GM12891 (cell line): ENCODE measurements around the gene UGCG.
A peak's percentile ranks its signal among the peaks of the same experiment; 100 is the strongest.

Source experiments
- DNase-seq: peaks from one replicate; pipeline ENCODE4 v3.0.0; 2011; ENCODE audit warnings: low spot score; ENCODE audit not compliant: insufficient read length
- FAIRE-seq: peaks from 2 replicates; lab custom pipeline; 2011; peaks lifted over from hg19 to GRCh38; lab: Jason Lieb, UNC
- PAX5 ChIP-seq: IDR thresholded peaks from 2 replicates; pipeline ENCODE4 v1.6.1; 2011; ENCODE audit warnings: low read length, moderate library complexity, mild to moderate bottlenecking; ENCODE audit not compliant: insufficient read depth, severe bottlenecking
- POLR2A ChIP-seq: IDR thresholded peaks from 2 replicates; pipeline ENCODE4 v1.6.1; 2011; ENCODE audit warnings: low read depth, low read length, control low read depth
- POLR2AphosphoS5 ChIP-seq: IDR thresholded peaks from 2 replicates; pipeline ENCODE4 v1.6.1; 2011; ENCODE audit warnings: low read depth, low read length, control low read depth
- POU2F2 ChIP-seq: IDR thresholded peaks from 2 replicates; pipeline ENCODE4 v1.6.1; 2011; ENCODE audit warnings: low read depth, mild to moderate bottlenecking, control low read depth, low read length, moderate library complexity
- SPI1 ChIP-seq: IDR thresholded peaks from 2 replicates; pipeline ENCODE4 v1.6.1; 2011; ENCODE audit warnings: low read depth, low read length, control low read depth
- TAF1 ChIP-seq: IDR thresholded peaks from 2 replicates; pipeline ENCODE4 v1.6.1; 2011; ENCODE audit warnings: low read depth, low read length, control low read depth

The UGCG gene

DNA sequence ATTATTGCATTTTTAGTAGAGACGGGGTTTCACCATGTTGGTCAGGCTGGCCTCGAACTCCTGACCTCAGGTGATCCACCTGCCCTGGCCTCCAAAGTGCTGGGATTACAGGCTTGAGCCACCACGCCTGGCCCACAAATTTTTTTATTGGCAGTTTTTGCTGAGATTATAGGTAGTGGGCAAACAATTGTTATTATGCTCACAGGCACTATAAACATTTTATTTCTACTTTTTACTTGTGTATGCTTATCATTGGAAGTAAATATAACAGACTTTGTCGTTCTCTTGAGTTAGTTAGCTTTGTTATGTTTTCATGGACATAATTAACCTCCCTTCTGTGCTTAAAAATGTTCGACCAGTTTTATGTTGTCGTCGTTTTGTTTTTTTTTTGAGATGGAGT is 23.9 kb downstream of the UGCG start:
- no peak for FAIRE-seq
- no peak for TF ChIP-seq TAF1
- no peak for TF ChIP-seq PAX5
- no peak for TF ChIP-seq POLR2A
- no peak for TF ChIP-seq POU2F2
- no peak for TF ChIP-seq POLR2AphosphoS5
- no peak for TF ChIP-seq SPI1
- no peak for DNase-seq

DNA sequence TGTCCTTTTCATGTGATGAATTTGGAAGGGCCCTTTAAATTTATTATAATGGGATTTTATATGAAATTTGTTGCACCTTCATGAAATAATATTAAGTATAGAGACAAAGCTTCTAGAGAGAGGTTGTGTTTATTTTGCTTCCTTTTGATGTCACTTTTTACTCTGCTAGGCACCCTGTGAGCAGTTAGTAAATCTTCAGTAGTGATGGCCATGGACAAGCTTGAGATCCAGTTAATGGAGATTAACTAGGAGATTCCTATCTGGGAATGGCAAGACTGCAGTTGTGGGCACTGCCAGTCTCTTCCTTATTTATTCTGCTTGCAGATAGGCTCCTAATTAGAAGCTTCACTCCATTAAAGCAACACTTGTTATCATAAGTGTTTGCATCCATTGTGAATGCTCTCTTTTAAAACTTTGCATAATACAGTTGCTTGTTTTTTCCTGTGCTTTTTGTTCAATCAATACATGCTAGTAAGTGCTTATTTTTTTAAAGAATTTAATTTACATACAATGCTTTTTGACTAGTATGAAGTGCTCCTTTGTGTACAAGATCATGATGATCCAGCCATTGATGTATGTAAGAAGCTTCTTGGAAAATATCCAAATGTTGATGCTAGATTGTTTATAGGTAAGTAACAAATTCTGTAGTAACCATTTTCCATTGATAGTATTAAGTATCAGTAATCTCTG is 25.9 kb downstream of the UGCG start:
- DNase-seq (no peak), FAIRE-seq (no peak)
- TF ChIP-seq POU2F2, result no peak
- no peak for TF ChIP-seq SPI1
- no peak for TF ChIP-seq POLR2AphosphoS5
- no peak for TF ChIP-seq POLR2A

GRCh38 chr9:111924281-111924680 is 27.7 kb downstream of the UGCG start:
- FAIRE-seq, result no peak
- TF ChIP-seq POU2F2, result no peak
- TF ChIP-seq POLR2AphosphoS5, result no peak
- TF ChIP-seq TAF1, result no peak
- no peak for TF ChIP-seq PAX5
- TF ChIP-seq SPI1, result no peak
- TF ChIP-seq POLR2A, result no peak
- DNase-seq, result no peak

GRCh38 chr9:111925017-111925770 is 28.6 kb downstream of the UGCG start:
- FAIRE-seq, result no peak
- TF ChIP-seq SPI1, result no peak
- TF ChIP-seq POU2F2, result no peak
- TF ChIP-seq TAF1, result no peak
- no peak for TF ChIP-seq POLR2AphosphoS5
- no peak for TF ChIP-seq POLR2A
- TF ChIP-seq PAX5, result no peak
- no peak for DNase-seq

GRCh38 chr9:111925784-111926183 is 29.2 kb downstream of the UGCG start:
- DNase-seq (no peak), FAIRE-seq (no peak)
- no peak for TF ChIP-seq POU2F2
- no peak for TF ChIP-seq SPI1
- no peak for TF ChIP-seq POLR2A
- no peak for TF ChIP-seq PAX5
- no peak for TF ChIP-seq TAF1
- no peak for TF ChIP-seq POLR2AphosphoS5

- FAIRE-seq (peak; percentile 94), DNase-seq (peak; percentile 42)
- TF ChIP-seq POLR2AphosphoS5, result peak; percentile 41; the same call in 1 of the 2 replicates
- peak; percentile 94 for TF ChIP-seq SPI1
- no peak for TF ChIP-seq PAX5
Measured at GRCh38 chr9:111926421-111926875, 29.8 kb downstream of the UGCG start.

- TF ChIP-seq POLR2A (no peak), POLR2AphosphoS5 (no peak), SPI1 (no peak), PAX5 (no peak), TAF1 (no peak), POU2F2 (no peak)
- DNase-seq (no peak), FAIRE-seq (peak; percentile 20)
Measured at GRCh38 chr9:111928359-111928720, 31.7 kb downstream of the UGCG start.

DNA sequence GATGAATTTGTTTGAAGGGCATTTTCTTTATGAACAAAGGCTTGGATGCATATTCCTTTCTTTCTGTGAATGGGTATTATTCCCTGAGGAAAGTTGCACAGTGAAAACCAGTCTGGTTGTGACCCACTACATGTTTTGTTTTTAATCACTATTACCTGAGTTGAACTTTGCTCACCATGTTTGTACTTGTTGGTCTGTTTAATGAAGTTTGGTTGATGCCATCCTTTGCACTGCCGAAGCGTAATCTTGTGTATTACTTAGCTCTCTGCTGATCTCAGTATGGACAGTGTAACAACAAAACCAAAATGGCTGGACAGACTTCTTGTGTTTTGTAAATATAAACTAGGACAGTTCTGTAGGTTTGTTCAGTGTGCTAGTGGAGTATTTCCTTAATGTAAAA is 38.1 kb downstream of the UGCG start:
- FAIRE-seq (no peak), DNase-seq (no peak)
- no peak for TF ChIP-seq POLR2A
- no peak for TF ChIP-seq PAX5
- TF ChIP-seq POLR2AphosphoS5, result no peak
- no peak for TF ChIP-seq TAF1
- no peak for TF ChIP-seq POU2F2
- no peak for TF ChIP-seq SPI1

GRCh38 chr9:111936391-111936790 is 39.8 kb downstream of the UGCG start:
- DNase-seq (no peak), FAIRE-seq (no peak)
- TF ChIP-seq POLR2A (0 out of 2 replicates have a peak, but pooled peaks have one; percentile 26), POLR2AphosphoS5 (peak; percentile 63), TAF1 (no peak)

- no peak for FAIRE-seq
- no peak for DNase-seq
- TF ChIP-seq PAX5, result no peak
- no peak for TF ChIP-seq TAF1
- TF ChIP-seq POLR2AphosphoS5, result peak; percentile 11; the same call in 1 of the 2 replicates
- TF ChIP-seq SPI1, result no peak
- TF ChIP-seq POLR2A, result 0 out of 2 replicates have a peak, but pooled peaks have one; percentile 17
Measured at GRCh38 chr9:111937301-111937700, 40.7 kb downstream of the UGCG start.
